ENCODE results near the gene ALPL.

The ALPL gene

DNA sequence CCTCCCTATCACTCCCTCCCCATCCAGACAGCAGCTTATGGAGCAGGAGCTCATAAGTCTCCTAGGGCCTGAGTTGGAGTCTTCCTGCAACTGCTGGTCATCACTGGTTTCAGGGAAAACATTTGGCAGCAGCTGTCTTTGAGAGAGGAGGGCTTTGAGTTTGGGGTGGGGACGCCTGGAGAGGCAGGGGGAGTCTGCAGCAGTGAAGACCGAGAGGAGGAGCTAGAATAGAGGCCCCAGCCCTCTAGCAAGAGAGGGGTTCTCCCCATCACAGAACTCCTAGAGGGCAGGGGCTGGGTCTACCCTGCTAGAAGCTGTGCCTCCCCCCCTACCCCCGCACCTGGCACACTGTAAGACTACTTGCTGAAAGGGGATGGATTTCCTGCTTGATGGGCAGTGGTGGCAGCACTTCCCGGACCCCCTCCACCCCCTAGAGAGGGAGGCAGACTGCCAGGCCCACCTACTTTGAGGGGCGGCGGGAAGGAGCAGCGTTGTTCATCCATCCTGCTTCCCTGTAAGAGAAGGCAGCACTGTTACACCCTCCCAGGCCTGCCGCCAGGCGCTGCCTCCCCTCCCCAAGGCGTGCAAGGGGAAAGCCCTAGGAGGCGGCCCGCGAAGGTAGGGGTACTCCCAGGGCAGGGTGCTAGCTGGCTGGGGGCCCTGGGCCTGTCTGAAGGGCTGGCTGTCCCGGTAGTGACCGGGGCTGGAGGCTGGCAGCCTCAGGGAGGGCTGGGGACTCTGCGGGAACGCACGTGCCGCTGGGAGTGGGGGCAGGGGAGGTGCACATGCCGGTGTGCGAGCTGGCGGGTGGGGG is 109.5 kb downstream of the ALPL start:
- no peak for DNase-seq (ENCODE audit: low read depth in 2 of 2)

DNA sequence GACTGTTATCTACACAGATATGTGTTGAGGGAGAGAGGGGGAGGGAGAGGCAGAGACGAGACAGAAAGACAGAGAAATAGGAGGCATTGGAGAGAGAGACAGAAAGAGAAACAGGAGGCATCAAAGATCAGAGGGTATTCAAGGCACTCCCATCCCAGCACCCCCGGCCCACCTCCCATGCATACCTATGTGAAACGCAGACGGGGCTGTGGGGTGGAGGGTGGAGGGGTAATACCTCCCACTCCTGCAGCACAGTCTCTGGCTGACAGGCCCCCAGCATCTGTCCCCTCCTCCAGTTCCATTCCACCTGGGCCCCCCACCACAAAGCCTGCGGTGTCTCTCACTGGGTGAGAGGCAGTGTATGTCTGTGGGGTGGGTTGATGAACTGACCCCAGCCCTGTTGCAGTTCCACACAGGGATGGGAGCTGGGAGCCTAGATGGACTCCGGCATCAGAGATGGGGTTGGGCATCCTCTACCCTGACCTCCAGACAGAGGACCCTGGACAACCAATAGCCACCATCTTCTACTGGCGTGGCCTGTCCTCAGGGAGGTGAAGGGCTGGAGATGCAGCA is 110.2 kb downstream of the ALPL start:
- no peak for DNase-seq (ENCODE audit: low read depth in 2 of 2)

DNA sequence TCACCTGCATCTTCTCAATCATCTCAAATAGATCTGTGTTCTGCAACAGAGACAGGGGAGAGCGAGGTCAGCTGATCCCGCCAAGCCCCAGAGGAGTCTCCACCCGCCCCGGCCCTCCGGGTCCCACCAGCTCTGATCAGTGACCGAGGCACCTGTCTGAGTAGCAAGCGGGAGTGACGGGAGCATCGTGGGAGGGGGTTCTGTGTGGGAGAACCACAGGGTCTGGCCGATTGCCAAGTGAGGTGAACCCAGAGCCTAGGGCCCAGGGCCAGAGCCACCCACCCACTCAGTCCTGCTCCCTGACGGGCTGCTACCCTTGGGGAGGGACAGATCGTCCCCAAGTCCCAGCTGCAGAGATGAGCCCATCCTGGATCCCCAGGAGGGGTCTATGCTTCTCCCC is 110.8 kb downstream of the ALPL start:
- no peak for DNase-seq (ENCODE audit: low read depth in 2 of 2)

DNA sequence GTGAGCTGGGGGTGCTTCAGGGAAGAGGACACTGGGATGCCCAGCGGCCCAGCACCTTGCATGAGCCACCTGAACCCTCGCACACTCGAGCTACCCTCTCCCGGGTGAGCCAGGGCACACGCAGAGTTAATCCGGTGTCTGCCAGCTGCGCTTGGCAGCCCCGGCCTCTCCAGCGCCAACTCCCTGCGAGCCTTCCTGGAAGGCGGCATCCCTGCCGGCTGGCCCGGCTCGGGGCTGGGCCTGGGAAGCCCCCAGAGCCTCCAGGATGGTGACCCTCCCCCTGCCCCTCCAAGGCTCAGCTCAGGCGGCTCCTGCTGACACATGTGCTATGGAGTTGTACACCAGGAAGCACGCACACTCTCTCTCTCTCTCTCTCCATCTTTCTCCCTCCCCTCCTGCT is 111.3 kb downstream of the ALPL start:
- DNase-seq (ENCODE audit: low read depth in 2 of 2): no peak

DNA sequence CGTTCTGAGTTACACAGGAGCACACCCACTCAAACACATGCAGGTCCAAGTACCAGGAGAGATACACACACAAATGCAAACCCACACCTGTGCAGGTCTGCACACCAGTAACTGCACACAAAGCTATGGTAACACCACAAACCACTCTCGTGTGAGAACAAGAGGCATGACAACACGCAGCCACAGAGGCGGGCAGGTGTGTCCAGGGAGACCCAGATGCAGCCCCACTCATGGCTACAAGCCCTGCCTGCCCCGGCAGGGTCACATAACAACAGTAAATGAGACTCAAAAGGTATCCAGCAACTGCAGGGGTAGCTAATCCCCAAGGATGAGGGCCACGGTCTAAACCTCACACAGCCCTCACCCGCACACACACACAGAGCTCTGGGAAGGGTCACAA is 111.8 kb downstream of the ALPL start:
- DNase-seq (ENCODE audit: low read depth in 2 of 2): no peak

DNA sequence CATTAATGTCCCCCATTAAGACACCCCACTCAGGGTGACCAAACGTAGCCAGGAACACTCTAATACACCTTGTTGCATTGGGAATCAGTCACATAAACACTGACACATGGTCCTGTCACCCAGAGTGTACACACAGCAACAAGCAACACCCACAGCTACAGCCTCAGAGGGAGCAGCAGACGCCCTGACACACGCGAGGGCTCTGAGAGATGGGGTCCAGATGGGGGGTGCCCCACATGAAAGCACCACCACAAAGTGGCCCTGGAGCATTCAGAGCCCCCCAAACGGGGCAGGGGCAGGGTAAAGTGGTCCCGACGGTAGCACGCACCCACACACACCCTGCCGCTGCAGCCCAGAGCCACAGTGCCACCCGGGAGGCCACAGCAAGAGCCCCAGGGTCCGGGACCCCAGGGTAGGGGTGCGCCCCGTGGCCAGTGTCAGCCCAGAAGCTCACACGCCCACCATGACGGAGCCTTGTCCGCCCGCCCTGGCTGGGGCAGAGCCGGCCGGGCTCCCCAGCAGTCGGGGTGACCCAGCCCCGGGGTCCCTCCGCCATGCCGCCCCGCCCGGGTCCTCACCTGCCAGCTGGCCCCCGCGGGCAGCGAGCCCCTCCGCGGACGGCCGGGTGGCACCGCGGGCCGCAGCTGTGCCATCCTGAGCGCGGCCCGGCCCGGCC is 112.7 kb downstream of the ALPL start:
- DNase-seq (ENCODE audit: low read depth in 2 of 2): no peak

DNA sequence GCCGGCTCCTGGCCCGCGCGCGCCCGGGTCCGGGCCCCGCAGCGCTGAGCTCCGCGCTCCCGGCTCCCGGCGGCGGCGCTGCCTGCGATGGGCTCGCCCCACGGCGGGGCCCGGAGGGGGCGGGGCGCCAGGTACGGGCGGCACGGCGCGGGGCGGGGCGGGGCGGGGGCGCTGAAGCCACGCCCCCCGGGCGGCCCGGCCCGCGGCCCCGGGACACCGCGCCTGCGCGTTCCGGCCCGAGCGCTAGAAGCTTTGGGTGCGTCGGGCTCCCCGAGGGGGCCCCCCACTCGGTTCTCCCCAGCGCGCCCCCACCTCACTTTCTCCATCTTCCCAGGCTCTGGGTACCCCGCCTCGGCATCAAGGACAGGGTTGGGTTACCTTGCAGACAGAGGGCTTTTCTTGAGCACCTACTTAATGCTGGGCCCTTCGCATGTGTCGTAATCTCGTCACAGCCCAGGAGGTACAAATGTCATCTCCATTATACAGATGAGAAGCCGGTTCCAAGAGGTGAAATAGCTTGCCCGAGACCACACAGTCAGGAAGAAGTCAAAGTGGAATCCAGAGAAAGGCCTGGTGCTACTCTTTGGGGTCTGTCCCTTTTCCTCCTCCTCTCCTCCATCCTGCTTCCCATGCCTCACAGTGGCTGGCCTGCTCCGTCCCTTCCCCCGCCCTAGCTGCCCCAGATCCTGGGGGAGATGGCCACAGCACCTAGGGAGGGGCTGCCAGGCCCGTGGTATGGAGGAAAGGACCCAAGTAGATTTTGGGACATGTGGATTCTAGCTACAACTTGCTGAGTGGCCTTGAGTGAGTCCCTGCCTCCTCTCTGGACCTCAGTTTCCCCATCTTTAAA is 113.5 kb downstream of the ALPL start:
- no peak for DNase-seq (ENCODE audit: low read depth in 2 of 2)

DNA sequence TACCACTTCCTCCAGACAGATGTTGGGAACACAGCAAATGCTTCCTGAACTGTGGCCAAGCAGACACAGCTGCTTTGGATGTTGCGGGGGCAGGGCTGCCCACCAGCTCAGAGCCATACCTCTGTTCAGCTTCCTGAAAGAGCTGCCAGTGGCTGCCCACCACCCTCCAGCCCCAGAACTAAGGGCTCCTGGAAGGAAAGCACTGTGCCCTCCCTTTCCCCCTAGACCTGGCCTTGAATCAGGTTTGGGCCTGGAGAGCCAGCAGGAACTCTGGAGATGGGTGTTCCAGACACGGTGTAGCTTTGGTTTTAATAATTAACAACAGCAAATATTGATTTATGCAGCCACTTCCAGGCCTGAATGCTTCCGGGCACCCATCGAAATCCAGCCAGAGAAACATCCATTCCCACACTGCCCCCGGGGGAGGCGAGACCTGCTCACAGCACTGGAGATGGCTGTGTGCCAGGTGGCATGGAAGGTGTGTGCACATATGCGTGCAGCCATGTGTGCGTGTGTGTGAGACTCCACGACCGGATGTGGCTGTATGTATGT is 114.3 kb downstream of the ALPL start:
- DNase-seq (ENCODE audit: low read depth in 2 of 2): no peak

DNA sequence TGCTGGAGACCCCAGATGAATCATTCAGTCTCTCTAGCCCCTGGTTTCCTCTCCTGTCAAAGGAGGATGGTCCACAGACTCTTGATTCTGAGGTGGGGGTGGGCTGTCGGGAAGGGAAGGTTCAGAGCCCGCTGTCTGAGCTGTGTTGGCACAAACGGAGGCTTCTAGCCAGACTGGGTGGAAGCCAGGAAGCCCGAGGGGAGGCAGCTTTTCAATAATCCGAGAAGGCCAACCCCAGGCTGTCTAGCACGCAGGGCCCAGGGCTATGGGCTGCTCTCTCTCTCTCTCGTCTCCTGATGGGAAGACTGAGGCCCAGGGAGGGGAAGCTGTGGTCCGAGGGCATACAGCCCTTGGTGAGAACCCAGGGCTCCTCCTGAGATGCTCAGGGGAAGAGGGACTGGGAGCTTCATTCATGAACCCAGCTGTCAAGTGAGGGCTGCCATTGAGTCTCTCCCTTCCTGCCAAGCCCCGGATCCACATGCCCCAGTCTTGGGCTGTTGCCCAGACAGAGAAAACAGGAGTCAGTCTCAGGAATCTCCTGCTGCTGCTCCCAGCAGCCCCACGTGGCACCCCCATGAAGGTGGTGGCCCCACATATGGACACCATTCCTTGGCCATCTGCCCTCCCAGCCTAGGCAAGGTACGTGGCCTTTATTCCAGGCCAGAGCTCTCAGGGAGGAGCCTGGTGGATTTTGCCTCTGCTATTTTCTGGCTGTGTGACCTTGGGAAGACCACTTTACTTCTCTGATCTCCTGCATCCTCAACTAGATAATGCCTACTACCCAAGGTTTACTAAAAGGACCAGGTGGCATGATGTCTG is 115.6 kb downstream of the ALPL start:
- DNase-seq (ENCODE audit: low read depth in 2 of 2): no peak

DNA sequence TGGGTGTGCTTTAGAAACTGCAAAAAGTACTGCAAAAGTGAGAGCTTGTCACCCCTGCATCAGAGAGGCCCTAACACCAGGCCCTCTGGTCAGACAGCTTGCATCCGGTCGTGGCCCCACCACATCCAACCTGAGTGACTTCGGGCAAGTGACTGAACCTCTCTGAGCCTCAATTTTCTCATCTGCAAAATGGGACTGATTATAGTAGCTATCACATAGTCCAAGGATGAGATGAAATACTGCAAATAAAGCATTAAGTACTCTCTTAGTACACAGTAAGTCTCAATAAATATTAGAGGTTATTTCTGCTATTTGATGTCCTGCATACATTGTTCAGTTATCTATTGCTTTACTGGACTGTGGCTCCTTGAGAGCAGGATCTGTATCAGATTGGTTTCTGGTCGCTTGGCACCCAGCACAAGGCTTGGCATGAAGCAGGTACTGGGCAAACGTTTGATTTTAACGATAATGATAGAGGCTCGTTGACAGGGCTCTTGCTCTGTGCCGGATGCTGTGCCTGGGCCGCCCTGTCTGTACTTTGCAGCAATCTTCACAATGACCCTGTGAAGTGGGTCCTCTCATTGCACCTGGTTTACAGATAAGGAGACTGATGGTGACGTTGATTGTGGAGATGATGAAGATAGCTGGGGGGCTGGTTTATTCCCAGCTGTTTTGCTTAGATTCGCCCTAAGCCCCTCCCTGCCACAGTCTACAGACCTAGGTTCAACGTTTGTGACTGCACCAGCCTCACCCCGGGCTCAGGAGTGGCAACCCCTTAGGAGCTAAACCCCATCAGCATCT is 116.4 kb downstream of the ALPL start:
- no peak for DNase-seq (ENCODE audit: low read depth in 2 of 2)

DNA sequence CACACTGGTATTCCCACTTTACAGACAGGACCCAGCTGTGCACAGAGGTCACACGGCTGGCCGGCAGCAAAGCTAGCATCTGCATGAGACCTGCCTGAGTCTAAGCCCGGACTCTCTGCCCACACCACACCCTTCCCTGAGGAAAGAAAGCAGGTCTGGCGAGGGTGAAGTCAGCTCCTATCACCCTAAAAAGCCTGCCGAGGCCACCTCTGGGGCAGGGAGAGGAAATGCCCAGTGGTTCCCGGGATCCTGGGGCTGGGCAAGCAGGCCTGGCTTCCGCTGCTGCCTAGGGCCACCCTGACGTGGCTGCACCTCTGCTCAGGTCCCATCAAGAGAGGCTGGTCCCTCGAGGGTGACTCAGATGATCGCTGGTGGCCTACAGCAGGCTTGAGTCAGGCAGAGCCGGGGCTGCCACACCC is 117.7 kb downstream of the ALPL start:
- DNase-seq (ENCODE audit: low read depth in 2 of 2): no peak

Data from fibroblast of skin of left quadriceps (primary cell).